SU-DHL-6 (cell line): ENCODE data around the gene BLTP3A.

Experiments
- H2AFZ ChIP-seq: fragments of 200-600 bp; sonication (generic); 2 replicates; pipeline ENCODE4 v1.6.1; 2014; ENCODE audit warnings: low read depth, mild to moderate bottlenecking, moderate library complexity, mixed read lengths, antibody characterized with exemption, low read length; ENCODE audit not compliant: severe bottlenecking
- H3F3A ChIP-seq: fragments of 200-600 bp; shearing (Covaris generic); 2 replicates; pipeline ENCODE4 v1.6.0; 2016; ENCODE audit warnings: antibody characterized with exemption, mild to moderate bottlenecking; ENCODE audit not compliant: insufficient read depth
- H3K27ac ChIP-seq: fragments of 200-600 bp; sonication (generic); 2 replicates; pipeline ENCODE4 v1.5.1; 2016; ENCODE audit warnings: low read depth, mild to moderate bottlenecking, low read length, moderate library complexity, mixed read lengths
- H3K27me3 ChIP-seq: fragments of 200-600 bp; sonication (generic), shearing (Covaris generic); 2 replicates; pipeline ENCODE4 v1.6.0; 2014; ENCODE audit warnings: mild to moderate bottlenecking, low read length
- H3K36me3 ChIP-seq: fragments of 200-600 bp; sonication (generic); 2 replicates; pipeline ENCODE4 v1.6.1; 2014; ENCODE audit warnings: mild to moderate bottlenecking, low read length, mixed read lengths
- H3K4me2 ChIP-seq: fragments of 300-600, 200-600 bp; shearing (Covaris generic), sonication (generic); 2 replicates; pipeline ENCODE4 v1.6.0; 2014; ENCODE audit warnings: low read length, low read depth, mild to moderate bottlenecking; ENCODE audit not compliant: poor library complexity, severe bottlenecking
- H3K4me3 ChIP-seq: fragments of 200-600 bp; sonication (generic); 2 replicates; pipeline ENCODE4 v1.5.1; 2014; ENCODE audit warnings: antibody characterized with exemption, low read length, mild to moderate bottlenecking, mixed read lengths; ENCODE audit not compliant: insufficient read depth, poor library complexity, severe bottlenecking
- H3K79me2 ChIP-seq: fragments of 200-600 bp; sonication (generic); 2 replicates; pipeline ENCODE4 v1.6.1; 2014; ENCODE audit warnings: mild to moderate bottlenecking, low read length, moderate library complexity; ENCODE audit not compliant: insufficient read depth
- H3K9ac ChIP-seq: fragments of 200-600 bp; sonication (generic); 2 replicates; pipeline ENCODE4 v1.7.0; 2014; ENCODE audit warnings: mild to moderate bottlenecking, low read length
- H3K9me2 ChIP-seq: fragments of 200-600 bp; sonication (generic); replicated peaks from 2 replicates; pipeline ENCODE4 v1.6.1; 2014; ENCODE audit warnings: low read length; ENCODE audit not compliant: insufficient read depth
- H3K9me3 ChIP-seq: fragments of 200-600 bp; sonication (generic); 2 replicates; pipeline ENCODE4 v1.6.1; 2014; ENCODE audit warnings: low read length, mixed read lengths; ENCODE audit not compliant: insufficient read depth
- H4K20me1 ChIP-seq: fragments of 200-600 bp; sonication (generic); 2 replicates; pipeline ENCODE4 v1.6.1; 2014; ENCODE audit warnings: low read depth, mild to moderate bottlenecking, antibody characterized with exemption, low read length, moderate library complexity, mixed read lengths
- CTCF ChIP-seq: fragments of 200-600 bp; sonication (generic); IDR thresholded peaks from one replicate; pipeline ENCODE4 v1.5.1; 2017; ENCODE audit warnings: antibody characterized with exemption, mild to moderate bottlenecking, low read length, moderate library complexity; ENCODE audit not compliant: insufficient read depth, poor library complexity, severe bottlenecking
- EZH2phosphoT487 ChIP-seq: fragments of 200-600 bp; sonication (generic), shearing (Covaris generic); conservative IDR thresholded peaks from 2 replicates; pipeline ENCODE4 v1.6.1; 2018; ENCODE audit warnings: mild to moderate bottlenecking, antibody characterized with exemption, low read length, moderate library complexity, mixed read lengths

Gene BLTP3A

GRCh38 chr6:34768148-34768547 lies 23.7 kb upstream of the BLTP3A start:
- Histone ChIP-seq H3K27me3 (no peaks in the 10 kb centered on the region), H3K9me2 (no peaks in the 10 kb centered on the region), H3K9ac (no peak overlapping the region), H3K4me3 (no peak overlapping the region), H3K4me2 (no peak overlapping the region), H3K27ac (no peak overlapping the region), H3K79me2 (peaks cover 15% of the 10 kb centered on the region), H4K20me1 (no peaks in the 10 kb centered on the region), H3F3A (no peaks in the 10 kb centered on the region), H3K9me3 (no peaks in the 10 kb centered on the region), H2AFZ (no peak overlapping the region), H3K36me3 (peaks cover 60% of the 10 kb centered on the region)
- TF ChIP-seq CTCF (no peak), EZH2phosphoT487 (no peak)

GRCh38 chr6:34771727-34772126 lies 20.2 kb upstream of the BLTP3A start:
- Histone ChIP-seq H3K36me3 (peaks cover 53% of the 10 kb centered on the region), H3K79me2 (peaks cover 3% of the 10 kb centered on the region; the same call in 1 of the 2 replicates), H3K9ac (no peak overlapping the region), H3K27ac (no peak overlapping the region), H2AFZ (no peak overlapping the region), H4K20me1 (no peaks in the 10 kb centered on the region), H3K4me3 (no peak overlapping the region), H3F3A (no peaks in the 10 kb centered on the region), H3K9me3 (no peaks in the 10 kb centered on the region), H3K4me2 (no peak overlapping the region), H3K27me3 (no peaks in the 10 kb centered on the region), H3K9me2 (no peaks in the 10 kb centered on the region)
- TF ChIP-seq CTCF (no peak), EZH2phosphoT487 (no peak)

- Histone ChIP-seq H4K20me1 (no peaks in the 10 kb centered on the region), H3K27me3 (no peaks in the 10 kb centered on the region), H3K9ac (no peak overlapping the region), H3K9me2 (no peaks in the 10 kb centered on the region), H3K36me3 (peaks cover 42% of the 10 kb centered on the region), H2AFZ (no peak overlapping the region), H3K4me2 (no peak overlapping the region), H3F3A (no peaks in the 10 kb centered on the region), H3K9me3 (no peaks in the 10 kb centered on the region), H3K79me2 (no peaks in the 10 kb centered on the region), H3K4me3 (no peak overlapping the region), H3K27ac (no peak overlapping the region)
- no peak for TF ChIP-seq EZH2phosphoT487
- no peak for TF ChIP-seq CTCF
Observed at GRCh38 chr6:34772940-34773339, 18.9 kb upstream of the BLTP3A start.
